ENCODE measurements around the gene MARCHF9.
"Not testable (repeated sequence)": the region's sequence is repeated elsewhere in the genome, so short reads cannot be mapped to it uniquely, and the experiment has no call there.

Gene MARCHF9

DNA sequence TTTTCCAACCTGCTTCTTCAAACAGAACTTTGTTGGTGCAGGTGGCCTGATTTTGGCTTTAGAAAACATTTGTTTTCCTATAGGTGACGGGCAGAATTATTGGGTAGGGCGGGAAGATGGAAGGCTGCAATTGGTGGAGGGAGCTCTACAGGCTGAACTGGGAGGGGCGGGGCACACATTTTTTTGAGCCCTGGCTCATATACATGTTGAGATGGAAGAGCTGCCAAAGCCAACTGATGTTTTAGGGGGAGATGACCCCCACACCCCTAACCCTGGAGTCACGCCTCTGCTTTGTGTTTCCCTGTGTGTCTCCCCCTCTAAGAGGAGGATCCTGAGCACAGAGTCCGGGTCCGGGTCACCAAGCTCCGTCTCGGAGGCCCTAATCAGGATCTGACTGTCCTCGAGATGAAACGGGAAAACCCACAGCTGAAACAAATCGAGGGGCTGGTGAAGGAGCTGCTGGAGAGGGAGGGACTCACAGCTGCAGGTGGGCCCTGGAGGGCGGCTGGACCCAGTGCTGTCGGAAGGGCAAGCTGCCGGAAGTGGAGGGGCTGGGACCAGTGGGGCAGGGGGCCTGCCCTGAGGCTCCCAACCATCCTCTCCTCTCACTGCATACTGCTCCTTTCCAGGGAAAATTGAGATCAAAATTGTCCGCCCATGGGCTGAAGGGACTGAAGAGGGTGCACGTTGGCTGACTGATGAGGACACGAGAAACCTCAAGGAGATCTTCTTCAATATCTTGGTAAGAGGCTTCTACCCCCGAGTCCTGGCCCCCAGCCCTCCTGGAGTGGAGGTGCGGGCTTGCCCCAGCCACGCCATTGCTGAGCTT lies 34.9 kb upstream of the MARCHF9 start:
- Histone ChIP-seq H3K27me3 (peaks cover 0 to 6% of the 10 kb centered on the region in 2 donors), H3K36me3 (peaks cover 56 to 71% (median 64%) of the 10 kb centered on the region in 3 donors), H3K27ac (no peak overlapping the region), H3K9me3 (no peaks in the 10 kb centered on the region), H3K4me3 (no peak overlapping the region), H3K4me1 (no peaks in the 10 kb centered on the region)
- TF ChIP-seq, protein P1, sequence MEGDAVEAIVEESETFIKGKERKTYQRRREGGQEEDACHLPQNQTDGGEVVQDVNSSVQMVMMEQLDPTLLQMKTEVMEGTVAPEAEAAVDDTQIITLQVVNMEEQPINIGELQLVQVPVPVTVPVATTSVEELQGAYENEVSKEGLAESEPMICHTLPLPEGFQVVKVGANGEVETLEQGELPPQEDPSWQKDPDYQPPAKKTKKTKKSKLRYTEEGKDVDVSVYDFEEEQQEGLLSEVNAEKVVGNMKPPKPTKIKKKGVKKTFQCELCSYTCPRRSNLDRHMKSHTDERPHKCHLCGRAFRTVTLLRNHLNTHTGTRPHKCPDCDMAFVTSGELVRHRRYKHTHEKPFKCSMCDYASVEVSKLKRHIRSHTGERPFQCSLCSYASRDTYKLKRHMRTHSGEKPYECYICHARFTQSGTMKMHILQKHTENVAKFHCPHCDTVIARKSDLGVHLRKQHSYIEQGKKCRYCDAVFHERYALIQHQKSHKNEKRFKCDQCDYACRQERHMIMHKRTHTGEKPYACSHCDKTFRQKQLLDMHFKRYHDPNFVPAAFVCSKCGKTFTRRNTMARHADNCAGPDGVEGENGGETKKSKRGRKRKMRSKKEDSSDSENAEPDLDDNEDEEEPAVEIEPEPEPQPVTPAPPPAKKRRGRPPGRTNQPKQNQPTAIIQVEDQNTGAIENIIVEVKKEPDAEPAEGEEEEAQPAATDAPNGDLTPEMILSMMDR (IDR thresholded peaks at IDR 0.05): no peak
- no peak for DNase-seq
- intact Hi-C loops (cut with DNase I; ENCODE audit: low total_unique reads): loop anchor here (10.0 kb wide), 1 partner anchor 185 kb away; no protein-coding TSS in a partner anchor

DNA sequence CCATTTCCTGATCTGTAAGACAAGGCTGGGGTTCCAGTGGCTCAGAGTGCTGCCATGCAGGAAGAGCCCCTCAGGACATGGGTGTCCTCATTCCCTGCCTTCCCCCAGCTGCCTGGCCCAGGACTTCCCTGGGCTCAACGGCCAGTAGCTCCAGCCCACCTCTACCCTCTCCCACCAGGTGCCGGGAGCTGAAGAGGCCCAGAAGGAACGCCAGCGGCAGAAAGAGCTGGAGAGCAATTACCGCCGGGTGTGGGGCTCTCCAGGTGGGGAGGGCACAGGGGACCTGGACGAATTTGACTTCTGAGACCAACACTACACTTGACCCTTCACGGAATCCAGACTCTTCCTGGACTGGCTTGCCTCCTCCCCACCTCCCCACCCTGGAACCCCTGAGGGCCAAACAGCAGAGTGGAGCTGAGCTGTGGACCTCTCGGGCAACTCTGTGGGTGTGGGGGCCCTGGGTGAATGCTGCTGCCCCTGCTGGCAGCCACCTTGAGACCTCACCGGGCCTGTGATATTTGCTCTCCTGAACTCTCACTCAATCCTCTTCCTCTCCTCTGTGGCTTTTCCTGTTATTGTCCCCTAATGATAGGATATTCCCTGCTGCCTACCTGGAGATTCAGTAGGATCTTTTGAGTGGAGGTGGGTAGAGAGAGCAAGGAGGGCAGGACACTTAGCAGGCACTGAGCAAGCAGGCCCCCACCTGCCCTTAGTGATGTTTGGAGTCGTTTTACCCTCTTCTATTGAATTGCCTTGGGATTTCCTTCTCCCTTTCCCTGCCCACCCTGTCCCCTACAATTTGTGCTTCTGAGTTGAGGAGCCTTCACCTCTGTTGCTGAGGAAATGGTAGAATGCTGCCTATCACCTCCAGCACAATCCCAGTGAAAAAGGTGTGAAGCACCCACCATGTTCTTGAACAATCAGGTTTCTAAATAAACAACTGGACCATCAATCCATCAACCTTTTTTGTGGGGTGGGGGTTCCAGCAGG lies 34.0 kb upstream of the MARCHF9 start:
- intact Hi-C loops (cut with DNase I; ENCODE audit: low total_unique reads): loop anchor here (10.0 kb wide), 1 partner anchor 184 kb away; no protein-coding TSS in a partner anchor
- peaks cover 0 to 5% (median 4%) of the 10 kb centered on the region in 4 donors for H3K4me1 ChIP-seq
- DNase-seq: no peak
- H3K9me3 ChIP-seq: no peaks in the 10 kb centered on the region
- H3K27ac ChIP-seq: no peak overlapping the region
- H3K4me3 ChIP-seq: no peak overlapping the region
- H3K27me3 ChIP-seq: peaks cover 0 to 14% of the 10 kb centered on the region in 2 donors
- TF ChIP-seq, protein P1 (IDR thresholded peaks at IDR 0.05): no peak
- peaks cover 47 to 62% (median 58%) of the 10 kb centered on the region in 3 donors for H3K36me3 ChIP-seq

DNA sequence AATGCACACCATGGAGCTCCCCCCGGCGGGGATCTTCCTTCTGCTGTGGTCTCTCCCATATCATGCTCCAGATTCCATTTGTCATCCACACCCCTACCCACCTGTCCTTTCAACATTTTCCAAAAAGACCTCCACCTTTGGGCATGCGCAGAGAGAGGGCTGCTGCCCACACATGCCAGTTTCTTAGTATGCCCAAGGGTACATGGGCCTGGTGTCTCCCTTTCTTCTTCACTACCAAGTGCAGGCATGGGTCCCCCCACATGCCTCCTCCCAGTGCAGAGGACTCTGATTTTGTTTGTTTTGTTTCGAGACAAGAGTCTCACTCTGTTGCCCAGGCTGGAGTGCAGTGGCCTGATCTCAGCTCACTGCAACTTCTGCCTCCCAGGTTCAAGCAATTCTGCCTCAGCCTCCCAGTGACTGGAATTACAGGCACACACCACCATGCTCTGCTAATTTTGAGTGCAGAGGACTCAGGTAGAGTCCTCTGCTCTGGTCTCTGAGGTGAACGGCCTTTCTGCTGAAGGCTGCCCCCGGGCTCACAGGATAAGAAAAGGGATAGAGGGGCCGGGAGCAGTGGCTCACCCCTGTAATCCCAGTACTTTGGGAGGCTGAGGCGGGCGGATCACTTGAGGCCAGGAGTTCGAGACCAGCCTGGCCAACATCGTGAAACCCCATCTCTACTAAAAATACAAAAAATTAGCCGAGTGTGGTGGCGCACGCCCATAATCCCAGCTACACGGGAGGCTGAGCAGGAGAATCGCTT lies 32.9 kb upstream of the MARCHF9 start:
- intact Hi-C loops (cut with DNase I; ENCODE audit: low total_unique reads): loop anchor here (10.0 kb wide), 1 partner anchor 183 kb away; no protein-coding TSS in a partner anchor
- not testable (repeated sequence) for H3K9me3 ChIP-seq, H3K27ac ChIP-seq, H3K4me3 ChIP-seq, DNase-seq
- H3K27me3 ChIP-seq: peaks cover 0 to 23% of the 10 kb centered on the region in 2 donors
- peaks cover 0 to 14% (median 12%) of the 10 kb centered on the region in 4 donors for H3K4me1 ChIP-seq
- peaks cover 36 to 51% (median 47%) of the 10 kb centered on the region in 3 donors for H3K36me3 ChIP-seq

DNA sequence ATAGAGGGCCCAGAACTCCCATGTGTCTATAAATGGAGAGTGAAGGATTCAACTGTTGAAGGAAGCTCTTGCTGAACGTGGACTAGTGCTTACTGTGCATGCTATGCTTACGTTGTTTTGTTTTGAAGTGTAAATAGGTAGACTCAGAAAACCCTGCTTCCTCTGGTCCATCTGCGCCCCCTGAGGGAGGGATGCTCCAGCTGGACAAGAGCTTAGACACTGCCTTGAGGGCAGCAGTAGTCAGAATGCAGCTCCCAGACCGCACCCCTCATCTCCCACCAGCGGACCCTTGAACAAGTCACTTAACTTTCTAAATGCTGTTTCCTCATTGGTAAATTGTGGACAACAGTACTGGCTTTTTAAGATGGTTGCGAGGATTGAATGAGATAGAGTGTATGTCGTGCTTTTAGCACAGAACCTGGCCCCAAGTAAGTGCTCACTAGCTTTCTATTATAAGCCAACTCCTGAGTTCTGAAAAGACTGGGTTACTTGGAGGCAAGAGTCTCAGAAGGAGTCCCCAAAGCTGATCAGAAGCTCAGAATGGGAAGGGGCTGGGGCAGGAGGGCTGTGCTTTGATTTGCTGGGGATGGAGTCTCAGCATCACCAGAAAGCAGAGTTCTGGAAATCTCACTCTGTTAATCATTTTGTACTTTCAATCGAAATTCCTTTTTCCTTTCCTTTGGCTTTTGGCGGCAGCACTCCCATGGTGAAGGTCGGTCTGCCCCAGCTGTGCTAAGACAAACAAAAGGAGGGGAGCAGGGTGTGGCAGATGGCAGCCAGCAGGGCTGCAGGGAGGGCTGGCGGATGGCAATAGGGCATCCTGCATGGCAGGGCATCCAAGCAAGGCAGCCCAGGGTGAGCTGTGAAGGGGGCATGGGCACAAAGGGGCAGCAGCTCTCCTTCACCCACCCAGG lies 31.9 kb upstream of the MARCHF9 start:
- TF ChIP-seq, protein P1 (IDR thresholded peaks at IDR 0.05): no peak
- Histone ChIP-seq H3K36me3 (peaks cover 29 to 43% (median 38%) of the 10 kb centered on the region in 3 donors), H3K27ac (no peak overlapping the region), H3K4me1 (peaks cover 0 to 19% (median 15%) of the 10 kb centered on the region in 4 donors), H3K27me3 (peaks cover 0 to 28% of the 10 kb centered on the region in 2 donors), H3K9me3 (no peaks in the 10 kb centered on the region), H3K4me3 (no peak overlapping the region)
- DNase-seq: no peak
- intact Hi-C loops (cut with DNase I; ENCODE audit: low total_unique reads): loop anchor here (10.0 kb wide), 1 partner anchor 182 kb away; no protein-coding TSS in a partner anchor

DNA sequence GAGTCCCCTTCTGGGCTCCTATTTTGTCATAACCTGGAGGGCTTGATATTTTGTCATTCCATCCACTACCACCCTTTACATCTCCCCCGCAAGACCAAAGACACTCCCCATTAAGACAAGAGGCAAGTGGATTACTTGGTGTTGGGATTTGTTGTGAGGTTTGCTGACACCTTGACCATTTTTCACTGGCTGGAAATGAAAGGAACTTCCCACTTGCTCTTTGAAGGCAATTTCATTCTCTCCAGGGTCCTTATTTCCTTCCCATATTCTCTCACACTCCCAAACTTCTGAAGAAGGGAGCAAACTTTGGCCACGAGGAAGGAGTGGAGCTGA lies 31.3 kb upstream of the MARCHF9 start:
- H3K27ac ChIP-seq: no peak overlapping the region

More for the DNA sequence above, 31.3 kb upstream of the MARCHF9 start:
- intact Hi-C loops (cut with DNase I; ENCODE audit: low total_unique reads): loop anchor here (10.0 kb wide), 1 partner anchor 181 kb away; no protein-coding TSS in a partner anchor
- Histone ChIP-seq H3K27me3 (peaks cover 0 to 28% of the 10 kb centered on the region in 2 donors), H3K4me1 (peaks cover 0 to 19% (median 15%) of the 10 kb centered on the region in 4 donors), H3K9me3 (no peaks in the 10 kb centered on the region), H3K36me3 (peaks cover 22 to 37% (median 32%) of the 10 kb centered on the region in 3 donors), H3K4me3 (no peak overlapping the region)
- no peak for DNase-seq
- TF ChIP-seq, protein P1 (IDR thresholded peaks at IDR 0.05): no peak
